H9 (cell line): ENCODE data around the gene STARD9. TPM values are rescaled to one million over a fixed set of nuclear protein-coding genes. Genes with fewer than 3 reads are reported as not detected.

Source experiments
- DNase-seq: peaks from one replicate; pipeline ENCODE4 v3.0.0-alpha.2; 2017
- H2AFZ ChIP-seq: one replicate; pipeline ENCODE4 v1.6.1; 2013; ENCODE audit warnings: mild to moderate bottlenecking, low read length, control low read depth, moderate library complexity
- H2AK5ac ChIP-seq: 2 replicates; pipeline ENCODE4 v1.6.1; 2013; ENCODE audit warnings: low read length, control low read depth, mixed read lengths; ENCODE audit not compliant: insufficient read length
- H2BK120ac ChIP-seq: one replicate; pipeline ENCODE4 v1.6.1; 2013; ENCODE audit warnings: low read depth, mild to moderate bottlenecking, low read length, control low read depth, inconsistent platforms; ENCODE audit not compliant: poor library complexity, severe bottlenecking
- H2BK12ac ChIP-seq: 2 replicates; pipeline ENCODE4 v1.6.1; 2013; ENCODE audit warnings: low read length, control low read depth, mixed read lengths, low read depth; ENCODE audit not compliant: insufficient read length
- H2BK15ac ChIP-seq: 2 replicates; pipeline ENCODE4 v1.6.1; 2013; ENCODE audit warnings: low read depth, low read length, control low read depth
- H2BK20ac ChIP-seq: one replicate; pipeline ENCODE4 v1.6.1; 2013; ENCODE audit warnings: low read depth, mild to moderate bottlenecking, low read length, control low read depth, inconsistent platforms; ENCODE audit not compliant: poor library complexity, severe bottlenecking
- H2BK5ac ChIP-seq: 2 replicates; pipeline ENCODE4 v1.6.1; 2013; ENCODE audit warnings: low read length, control low read depth, mixed read lengths; ENCODE audit not compliant: insufficient read length
- H3K14ac ChIP-seq: 2 replicates; pipeline ENCODE4 v1.6.1; 2013; ENCODE audit warnings: low read length, control low read depth; ENCODE audit not compliant: insufficient read depth
- H3K18ac ChIP-seq: 2 replicates; pipeline ENCODE4 v1.6.1; 2013; ENCODE audit warnings: low read depth, mild to moderate bottlenecking, mixed read lengths, low read length, control low read depth; ENCODE audit not compliant: insufficient read length
- H3K23ac ChIP-seq: 2 replicates; pipeline ENCODE4 v1.6.1; 2013; ENCODE audit warnings: low read length, control low read depth, mixed read lengths, low read depth; ENCODE audit not compliant: insufficient read length
- H3K23me2 ChIP-seq: 2 replicates; pipeline ENCODE4 v1.6.1; 2013; ENCODE audit warnings: low read depth, mild to moderate bottlenecking, mixed read lengths, low read length, control low read depth; ENCODE audit not compliant: insufficient read length, poor library complexity, severe bottlenecking
- H3K27ac ChIP-seq: 2 replicates; pipeline ENCODE4 v1.5.1; 2013; ENCODE audit warnings: low read length, control low read depth, mixed read lengths, low read depth; ENCODE audit not compliant: insufficient read length
- H3K27me3 ChIP-seq: 2 replicates; pipeline ENCODE4 v1.6.1; 2013; ENCODE audit warnings: low read length, control low read depth, inconsistent platforms; ENCODE audit not compliant: insufficient read depth
- H3K4ac ChIP-seq: 2 replicates; pipeline ENCODE4 v1.6.1; 2013; ENCODE audit warnings: low read depth, mild to moderate bottlenecking, control low read depth, inconsistent platforms, low read length, moderate library complexity
- H3K4me1 ChIP-seq: 2 replicates; pipeline ENCODE4 v1.6.1; 2013; ENCODE audit warnings: low read length, control low read depth, inconsistent platforms; ENCODE audit not compliant: insufficient read depth
- H3K4me2 ChIP-seq: 2 replicates; pipeline ENCODE4 v1.6.1; 2013; ENCODE audit warnings: low read length, control low read depth, mixed read lengths; ENCODE audit not compliant: insufficient read length, insufficient read depth
- H3K56ac ChIP-seq: 2 replicates; pipeline ENCODE4 v1.6.1; 2013; ENCODE audit warnings: low read depth, mild to moderate bottlenecking, mixed read lengths, low read length, control low read depth; ENCODE audit not compliant: insufficient read length
- H3K79me1 ChIP-seq: 2 replicates; pipeline ENCODE4 v1.6.1; 2013; ENCODE audit warnings: low read depth, mild to moderate bottlenecking, moderate library complexity, low read length, control low read depth, inconsistent platforms; ENCODE audit not compliant: insufficient read depth, poor library complexity, severe bottlenecking
- H3K79me2 ChIP-seq: 2 replicates; pipeline ENCODE4 v1.6.1; 2013; ENCODE audit warnings: low read length, control low read depth, inconsistent platforms; ENCODE audit not compliant: insufficient read depth
- H3K9ac ChIP-seq: 2 replicates; pipeline ENCODE4 v1.6.1; 2013; ENCODE audit warnings: low read length, control low read depth, mixed read lengths; ENCODE audit not compliant: insufficient read length; ENCODE audit errors: extremely low read depth
- H3K9me3 ChIP-seq: one replicate; pipeline ENCODE4 v1.6.1; 2013; ENCODE audit warnings: low read depth, low read length, inconsistent platforms; ENCODE audit not compliant: control insufficient read depth
- H3T11ph ChIP-seq: one replicate; pipeline ENCODE4 v1.6.1; 2013; ENCODE audit warnings: mild to moderate bottlenecking, low read length, control low read depth, inconsistent platforms
- H4K20me1 ChIP-seq: one replicate; pipeline ENCODE4 v1.6.1; 2013; ENCODE audit not compliant: control insufficient read depth, insufficient read length, insufficient read depth
- H4K5ac ChIP-seq: 2 replicates; pipeline ENCODE4 v1.6.1; 2013; ENCODE audit warnings: low read depth, mild to moderate bottlenecking, mixed read lengths, low read length, control low read depth; ENCODE audit not compliant: insufficient read length
- H4K8ac ChIP-seq: replicated peaks from 2 replicates; pipeline ENCODE4 v1.6.1; 2013; ENCODE audit warnings: low read length, control low read depth, mixed read lengths, low read depth; ENCODE audit not compliant: insufficient read length
- H4K91ac ChIP-seq: 2 replicates; pipeline ENCODE4 v1.6.1; 2013; ENCODE audit warnings: low read depth, mild to moderate bottlenecking, moderate library complexity, mixed read lengths, low read length, control low read depth; ENCODE audit not compliant: insufficient read length
- H3K27ac Mint-ChIP-seq, 3 experiments: 2 replicates in 2 of 3; 3 replicates in 1 of 3; pipeline ENCODE4 v1.8.0; 2020 to 2021; ENCODE audit warnings: mixed read lengths in 3 of 3, mild to moderate bottlenecking in 1 of 3, moderate library complexity in 1 of 3
- H3K27me3 Mint-ChIP-seq: 2 replicates; pipeline ENCODE4 v1.8.0; 2021; ENCODE audit warnings: low read depth, mild to moderate bottlenecking, moderate library complexity, mixed read lengths
- H3K36me3 Mint-ChIP-seq, 3 experiments: 2 replicates in 2 of 3; 3 replicates in 1 of 3; pipeline ENCODE4 v1.8.0; 2020 to 2021; ENCODE audit warnings: low read depth in 3 of 3, mixed read lengths in 3 of 3; ENCODE audit not compliant: insufficient read depth in 1 of 3
- H3K4me1 Mint-ChIP-seq, 2 experiments: 2 replicates each; pipeline ENCODE4 v1.8.0; 2020; ENCODE audit warnings: mixed read lengths in 2 of 2
- H3K4me3 Mint-ChIP-seq, 2 experiments: 2 replicates in 1 of 2; 3 replicates in 1 of 2; pipeline ENCODE4 v1.8.0; 2020 to 2021; ENCODE audit warnings: mild to moderate bottlenecking in 2 of 2, mixed read lengths in 2 of 2, moderate library complexity in 1 of 2
- H3K9me3 Mint-ChIP-seq, 2 experiments: 2 replicates in 1 of 2; 3 replicates in 1 of 2; pipeline ENCODE4 v1.8.0; 2020; ENCODE audit warnings: mild to moderate bottlenecking in 2 of 2, mixed read lengths in 2 of 2, moderate library complexity in 1 of 2
- WGBS: extraction: QIAGEN DNeasy Blood & Tissue Kit; methylation state at CpG from one replicate; pipeline ENCODE4 v1.1.7; 2013; ENCODE audit warnings: missing lambda C conversion rate, low lambda C conversion rate, mixed read lengths; ENCODE audit not compliant: insufficient read length; ENCODE audit errors: extremely low coverage; 5-methylcytosine and 5-hydroxymethylcytosine counted together
- total RNA-seq: library from RNA; stranded (reverse); gene quantifications from 2 replicates; pipeline ENCODE4 v1.2.1, GENCODE V29; 2021
- TF ChIP-seq, protein P1 (sequence below): fragments of 200-600 bp; sonication (generic); conservative IDR thresholded peaks from 3 replicates; pipeline ENCODE4 v1.8.0; 2021; ENCODE audit warnings: antibody characterized with exemption, mild to moderate bottlenecking

STARD9 gene
- total RNA-seq, 1 experiment from 2014 or later, result 6.9 TPM

- no peaks in the 10 kb centered on the region; the same call in 1 of the 2 replicates for H3K27me3 Mint-ChIP-seq
- H3K36me3 Mint-ChIP-seq, result peaks cover 15 to 62% (median 57%) of the 10 kb centered on the region in 3 experiments
- no peaks in the 10 kb centered on the region for H3K4me1 ChIP-seq
- no peak overlapping the region for H4K5ac ChIP-seq
- no peaks in the 10 kb centered on the region for H3K79me2 ChIP-seq
- no peaks in the 10 kb centered on the region for H3K9me3 Mint-ChIP-seq
- no peak overlapping the region for H3K9ac ChIP-seq
- no peak overlapping the region for H3K27ac Mint-ChIP-seq
- H3K23me2 ChIP-seq, result no peaks in the 10 kb centered on the region
- no CpG with 5 or more reads among the region's 4 CpGs for WGBS
- no peak overlapping the region for H3K27ac ChIP-seq
- H2AFZ ChIP-seq, result no peak overlapping the region
- H2BK20ac ChIP-seq, result no peak overlapping the region
- no peak overlapping the region for H2BK15ac ChIP-seq
- H3T11ph ChIP-seq, result no peak overlapping the region
- H2BK12ac ChIP-seq, result no peak overlapping the region
- H3K4me2 ChIP-seq, result no peak overlapping the region
- no peaks in the 10 kb centered on the region for H3K79me1 ChIP-seq
- no peaks in the 10 kb centered on the region for H3K27me3 ChIP-seq
- no peak overlapping the region for H3K23ac ChIP-seq
- no peaks in the 10 kb centered on the region for H3K9me3 ChIP-seq
- no peak overlapping the region for H3K18ac ChIP-seq
- TF ChIP-seq, protein P1, sequence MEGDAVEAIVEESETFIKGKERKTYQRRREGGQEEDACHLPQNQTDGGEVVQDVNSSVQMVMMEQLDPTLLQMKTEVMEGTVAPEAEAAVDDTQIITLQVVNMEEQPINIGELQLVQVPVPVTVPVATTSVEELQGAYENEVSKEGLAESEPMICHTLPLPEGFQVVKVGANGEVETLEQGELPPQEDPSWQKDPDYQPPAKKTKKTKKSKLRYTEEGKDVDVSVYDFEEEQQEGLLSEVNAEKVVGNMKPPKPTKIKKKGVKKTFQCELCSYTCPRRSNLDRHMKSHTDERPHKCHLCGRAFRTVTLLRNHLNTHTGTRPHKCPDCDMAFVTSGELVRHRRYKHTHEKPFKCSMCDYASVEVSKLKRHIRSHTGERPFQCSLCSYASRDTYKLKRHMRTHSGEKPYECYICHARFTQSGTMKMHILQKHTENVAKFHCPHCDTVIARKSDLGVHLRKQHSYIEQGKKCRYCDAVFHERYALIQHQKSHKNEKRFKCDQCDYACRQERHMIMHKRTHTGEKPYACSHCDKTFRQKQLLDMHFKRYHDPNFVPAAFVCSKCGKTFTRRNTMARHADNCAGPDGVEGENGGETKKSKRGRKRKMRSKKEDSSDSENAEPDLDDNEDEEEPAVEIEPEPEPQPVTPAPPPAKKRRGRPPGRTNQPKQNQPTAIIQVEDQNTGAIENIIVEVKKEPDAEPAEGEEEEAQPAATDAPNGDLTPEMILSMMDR, result peak; percentile 53
- H3K56ac ChIP-seq, result no peak overlapping the region
- no peak overlapping the region for H4K8ac ChIP-seq
- H2BK120ac ChIP-seq, result no peak overlapping the region
- H3K4me1 Mint-ChIP-seq, result no peaks in the 10 kb centered on the region
- no peak overlapping the region for H3K4me3 Mint-ChIP-seq
- H4K20me1 ChIP-seq, result no peaks in the 10 kb centered on the region
- H3K4ac ChIP-seq, result no peak overlapping the region
- H4K91ac ChIP-seq, result no peak overlapping the region
- DNase-seq, result no peak
- H2BK5ac ChIP-seq, result no peak overlapping the region
- H3K14ac ChIP-seq, result no peak overlapping the region
- no peak overlapping the region for H2AK5ac ChIP-seq
Observed at GRCh38 chr15:42723068-42723467, 147.7 kb downstream of the STARD9 start.
